Fibroblast of the aortic adventitia (primary cell): ENCODE measurements around the gene ABHD12. TPM values are rescaled to one million over a fixed set of nuclear protein-coding genes. Genes with fewer than 3 reads are reported as not detected.

ENCODE experiments used
- DNase-seq: peaks from one replicate; pipeline ENCODE4 v3.0.0-alpha.2; 2010; ENCODE audit warnings: low read depth
- H3K4me3 ChIP-seq: 2 replicates; pipeline ENCODE4 v1.5.1; 2011; ENCODE audit warnings: low read depth, mild to moderate bottlenecking, control low read depth, low read length, moderate library complexity
- CTCF ChIP-seq: IDR thresholded peaks from 2 replicates; pipeline ENCODE4 v1.5.1; 2011; ENCODE audit warnings: mild to moderate bottlenecking, low read length, control low read depth, inconsistent platforms; ENCODE audit not compliant: insufficient read depth
- total RNA-seq: library from RNA; depleted of rRNA; stranded (reverse); fragments of >200 nt; gene quantifications from 2 replicates; pipeline ENCODE4 v1.2.3, GENCODE V29; 2012; ENCODE audit warnings: low replicate concordance

Gene ABHD12
- total RNA-seq, 1 donor, result 25.9 TPM

GRCh38 chr20:25259788-25260254, 130.8 kb downstream of the ABHD12 start:
- no peak overlapping the region for H3K4me3 ChIP-seq
- DNase-seq, result no peak
- no peak for TF ChIP-seq CTCF

GRCh38 chr20:25259358-25259757, 131.3 kb downstream of the ABHD12 start:
- no peak overlapping the region for H3K4me3 ChIP-seq
- TF ChIP-seq CTCF, result no peak
- DNase-seq, result no peak

DNA sequence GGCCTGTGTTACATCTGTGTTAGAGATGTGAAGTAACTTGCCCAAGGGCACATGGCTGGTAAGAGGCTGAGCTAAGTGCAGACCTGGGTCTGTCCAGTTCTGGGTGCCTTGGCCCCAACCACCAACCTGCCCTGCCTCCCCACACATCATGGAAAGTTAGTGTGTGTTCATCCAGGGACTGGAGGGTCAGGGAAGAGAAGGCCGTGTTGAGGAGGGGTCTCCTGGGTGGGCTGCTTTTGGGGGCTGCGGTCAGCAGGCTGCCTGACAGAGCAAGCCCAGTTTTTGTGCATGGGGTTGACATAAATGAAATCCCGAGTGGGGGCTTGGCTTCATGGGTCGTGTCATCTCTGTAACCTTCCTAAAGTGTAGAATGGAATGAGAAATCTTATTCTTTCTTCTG, 131.8 kb downstream of the ABHD12 start:
- H3K4me3 ChIP-seq, result no peak overlapping the region
- no peak for DNase-seq
- no peak for TF ChIP-seq CTCF

- DNase-seq, result no peak
- no peak for TF ChIP-seq CTCF
- no peak overlapping the region for H3K4me3 ChIP-seq
Measured at GRCh38 chr20:25258476-25258805, 132.2 kb downstream of the ABHD12 start.

DNA sequence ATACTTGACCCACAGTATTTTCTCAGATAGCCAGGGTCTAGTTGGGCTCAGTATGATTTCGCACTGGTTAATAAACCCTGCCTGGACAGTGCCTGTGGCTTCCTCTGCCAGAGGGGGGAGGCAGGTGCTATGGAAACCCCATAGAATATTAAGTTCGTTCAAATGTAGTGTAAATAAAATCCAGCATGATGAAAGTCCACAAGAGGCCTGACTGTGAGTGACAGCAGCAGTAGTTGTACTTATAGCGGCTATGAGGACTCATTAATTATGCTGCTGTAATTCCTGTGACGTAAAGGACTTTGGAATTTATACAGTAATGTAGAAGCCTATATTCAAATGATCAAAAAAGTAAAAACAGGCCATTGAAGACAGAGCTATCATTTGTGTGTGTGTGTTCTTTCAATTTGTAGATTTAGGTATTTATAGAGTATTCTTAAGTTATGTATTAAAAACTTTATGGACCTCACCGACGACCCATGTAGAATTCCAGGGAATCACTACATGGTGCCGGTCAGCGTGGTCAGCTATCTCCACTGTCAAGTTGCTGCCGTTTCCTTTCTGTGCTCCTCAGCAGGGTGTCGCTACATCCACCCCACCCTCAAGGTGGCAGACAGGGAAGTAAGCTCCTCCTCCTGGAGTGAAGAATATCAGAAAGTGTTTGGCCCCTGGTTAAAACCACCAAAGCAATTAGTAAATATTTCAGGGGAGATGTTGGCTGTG, 132.7 kb downstream of the ABHD12 start:
- no peak for DNase-seq
- no peak for TF ChIP-seq CTCF
- no peak overlapping the region for H3K4me3 ChIP-seq

DNA sequence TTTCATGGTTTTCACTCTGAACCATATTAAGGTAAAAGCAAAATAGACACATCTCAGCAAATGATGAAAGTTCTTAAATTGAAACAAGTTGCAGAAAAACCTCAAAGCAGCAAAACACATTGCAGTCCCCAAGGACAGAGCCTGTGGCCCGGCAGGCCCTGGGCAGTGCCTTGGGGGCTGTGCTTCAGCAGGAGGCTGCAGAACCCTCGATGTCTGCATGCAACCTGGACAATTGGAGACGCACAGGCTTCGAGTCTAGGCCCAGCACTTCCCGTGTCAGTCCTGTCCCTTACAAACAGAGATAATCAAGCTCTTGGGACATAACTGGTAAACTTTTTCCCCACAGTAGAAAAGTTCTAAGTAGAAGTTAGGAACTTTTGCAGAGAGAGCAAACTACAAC, 133.5 kb downstream of the ABHD12 start:
- TF ChIP-seq CTCF, result no peak
- no peak overlapping the region for H3K4me3 ChIP-seq
- DNase-seq, result no peak
